Liver (tissue), 9 donors: ENCODE measurements around the gene IGF2BP1. TPM values are rescaled to one million over a fixed set of nuclear protein-coding genes. Genes with fewer than 3 reads are reported as not detected.
"Not testable (repeated sequence)": the region's sequence is repeated elsewhere in the genome, so short reads cannot be mapped to it uniquely, and the experiment has no call there.

Experiments
- DNase-seq: peaks from one replicate; pipeline ENCODE4 v3.0.0-alpha.2; 2017; ENCODE audit warnings: low spot score
- H3K27ac ChIP-seq, 2 donors: one replicate each; pipeline ENCODE4 v1.7.0; 2013; ENCODE audit warnings: inconsistent platforms in 2 of 2, low read length in 2 of 2, control low read depth in 1 of 2, low read depth in 1 of 2, mild to moderate bottlenecking in 1 of 2
- H3K27me3 ChIP-seq, 4 donors: one replicate each; pipeline versions ENCODE4 v1.6.1 to v1.7.0; 2013; ENCODE audit warnings: low read length in 3 of 4, inconsistent platforms in 1 of 4, mild to moderate bottlenecking in 1 of 4, moderate library complexity in 1 of 4; ENCODE audit not compliant: control insufficient read depth in 4 of 4, insufficient read depth in 4 of 4
- H3K36me3 ChIP-seq, 4 donors: one replicate each; pipeline versions ENCODE4 v1.6.1 to v1.7.0; 2013; ENCODE audit warnings: low read length in 3 of 4, mild to moderate bottlenecking in 3 of 4, low read depth in 1 of 4, moderate library complexity in 1 of 4; ENCODE audit not compliant: control insufficient read depth in 4 of 4, insufficient read depth in 3 of 4
- H3K4me1 ChIP-seq, 4 donors: one replicate each; pipeline versions ENCODE4 v1.6.1 to v1.7.0; 2013; ENCODE audit warnings: low read length in 3 of 4, mild to moderate bottlenecking in 3 of 4, moderate library complexity in 1 of 4; ENCODE audit not compliant: control insufficient read depth in 4 of 4, insufficient read depth in 4 of 4
- H3K4me3 ChIP-seq, 3 donors: one replicate each; pipeline versions ENCODE4 v1.6.1 to v1.7.0; 2013; ENCODE audit warnings: low read length in 3 of 3, control low read depth in 1 of 3, low read depth in 1 of 3, mild to moderate bottlenecking in 1 of 3
- H3K9ac ChIP-seq, 2 donors: one replicate each; pipeline ENCODE4 v1.7.0; 2013; ENCODE audit warnings: low read length in 2 of 2, mild to moderate bottlenecking in 2 of 2, moderate library complexity in 2 of 2, control low read depth in 1 of 2, low read depth in 1 of 2
- H3K9me3 ChIP-seq, 4 donors: one replicate each; pipeline versions ENCODE4 v1.6.1 to v1.7.0; 2013; ENCODE audit warnings: low read length in 3 of 4; ENCODE audit not compliant: control insufficient read depth in 4 of 4
- ATF3 ChIP-seq: IDR thresholded peaks from 2 replicates; pipeline ENCODE4 v1.6.1; 2016; ENCODE audit warnings: antibody characterized with exemption
- CTCF ChIP-seq: fragments of 150-350 bp; IDR thresholded peaks from 2 replicates; pipeline ENCODE4 v1.5.1; 2017; ENCODE audit warnings: improper control_type of control experiment, low read depth, low read length; ENCODE audit not compliant: missing input control
- EGR1 ChIP-seq, 2 donors: IDR thresholded peaks; 2 replicates each; pipeline ENCODE4 v1.6.1; 2016 to 2018; ENCODE audit warnings: antibody characterized with exemption in 2 of 2, low read depth in 2 of 2
- FOXA1 ChIP-seq: IDR thresholded peaks from 2 replicates; pipeline ENCODE4 v1.6.1; 2016; ENCODE audit warnings: antibody characterized with exemption
- HNF4A ChIP-seq, 2 donors: conservative IDR thresholded peaks; 2 replicates each; pipeline ENCODE4 v1.6.1; 2016; ENCODE audit warnings: antibody characterized with exemption in 2 of 2, mild to moderate bottlenecking in 2 of 2
- HNF4G ChIP-seq: IDR thresholded peaks from 2 replicates; pipeline ENCODE4 v1.6.1; 2016; ENCODE audit warnings: antibody characterized with exemption
- JUND ChIP-seq, 2 donors: IDR thresholded peaks; 2 replicates each; pipeline ENCODE4 v1.6.1; 2016; ENCODE audit warnings: antibody characterized with exemption in 2 of 2
- NR2F2 ChIP-seq: IDR thresholded peaks from 2 replicates; pipeline ENCODE4 v1.6.1; 2016; ENCODE audit warnings: antibody characterized with exemption
- RAD21 ChIP-seq, 2 donors: IDR thresholded peaks; 2 replicates each; pipeline ENCODE4 v1.6.1; 2016; ENCODE audit warnings: antibody characterized with exemption in 2 of 2, mild to moderate bottlenecking in 2 of 2
- RXRA ChIP-seq, 2 donors: IDR thresholded peaks; 2 replicates each; pipeline ENCODE4 v1.6.1; 2017 to 2018; ENCODE audit warnings: antibody characterized with exemption in 2 of 2, mild to moderate bottlenecking in 1 of 2
- ZBTB33 ChIP-seq: IDR thresholded peaks from 2 replicates; pipeline ENCODE4 v1.6.1; 2016; ENCODE audit warnings: antibody characterized with exemption
- WGBS: extraction: QIAGEN DNeasy Blood & Tissue Kit; methylation state at CpG from one replicate; pipeline ENCODE4 v1.1.7; 2013; 5-methylcytosine and 5-hydroxymethylcytosine counted together
- polyA plus RNA-seq, 2 donors: library from polyadenylated mRNA; stranded (reverse) in 1 of 2; unstranded in 1 of 2; fragments of 200-250 nt in 1 of 2; fragments of >200 nt in 1 of 2; fragmentation: Nextera tagmentation in 1 of 2; extraction: Ambion mirVana in 1 of 2; gene quantifications; one replicate each; pipeline versions ENCODE4 v1.2.1 to v1.2.3, GENCODE V29; 2013 to 2015
- total RNA-seq, 2 donors: library from RNA; depleted of rRNA; stranded (reverse); fragments of >200 nt; gene quantifications; one replicate each; pipeline ENCODE4 v1.2.3, GENCODE V29; 2014
- TF ChIP-seq, protein P1 (sequence below): IDR thresholded peaks from 2 replicates; pipeline ENCODE4 v1.6.1; 2016; ENCODE audit warnings: antibody characterized with exemption
- donor health status: healthy.
- donor health status: healthy.
- donor health status: healthy.
- donor health status: healthy.
- donor health status: healthy.

The IGF2BP1 gene
- total and polyA plus RNA-seq, 4 donors, result 22.6 TPM; not detected in 3

DNA sequence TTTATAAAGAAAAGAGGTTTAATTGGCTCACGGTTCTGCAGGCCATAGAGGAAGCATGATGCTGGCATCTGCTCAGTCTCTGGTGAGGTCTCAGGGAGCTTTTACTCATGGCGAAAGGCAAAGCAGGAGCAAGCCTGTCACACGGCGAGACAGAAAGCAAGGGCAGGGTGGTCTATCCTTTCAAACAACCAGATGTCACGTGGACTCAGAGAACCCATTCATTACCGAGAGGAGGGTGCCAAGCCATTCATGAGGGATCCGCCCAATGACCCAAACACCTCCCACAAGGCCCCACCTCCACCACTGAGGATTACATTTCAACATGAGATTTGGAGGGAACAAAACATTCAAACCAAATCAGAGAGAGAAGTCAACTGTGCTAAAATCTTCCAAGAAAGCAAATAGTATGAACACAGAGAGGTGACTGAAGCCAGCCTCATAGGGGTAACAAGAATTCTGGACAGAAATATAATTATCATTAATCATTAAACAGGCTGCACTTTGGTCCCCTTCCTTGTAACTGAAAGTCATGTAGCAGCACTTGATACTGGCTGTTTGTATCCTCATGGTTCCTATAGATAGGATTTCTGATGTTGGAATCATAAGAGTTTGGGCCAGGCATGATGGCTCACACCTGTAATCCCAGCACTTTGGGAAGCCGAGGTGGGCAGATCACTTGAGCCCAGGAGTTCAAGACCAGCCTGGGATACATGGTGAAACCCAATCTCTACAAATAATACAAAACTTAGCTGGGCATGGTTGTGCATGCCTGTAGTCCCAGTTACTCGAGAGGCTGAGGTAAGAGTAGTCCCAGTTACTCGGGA, 82.9 kb downstream of the IGF2BP1 start (continued):
- TF ChIP-seq CTCF (no peak), RXRA (IDR thresholded peaks at IDR 0.05) (no peak), HNF4G (peak; percentile 22), ZBTB33 (no peak), JUND (IDR thresholded peaks at IDR 0.05) (no peak), RAD21 (IDR thresholded peaks at IDR 0.05) (no peak), FOXA1 (no peak)
- TF ChIP-seq, protein P1, sequence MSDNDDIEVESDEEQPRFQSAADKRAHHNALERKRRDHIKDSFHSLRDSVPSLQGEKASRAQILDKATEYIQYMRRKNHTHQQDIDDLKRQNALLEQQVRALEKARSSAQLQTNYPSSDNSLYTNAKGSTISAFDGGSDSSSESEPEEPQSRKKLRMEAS, result no peak

DNA sequence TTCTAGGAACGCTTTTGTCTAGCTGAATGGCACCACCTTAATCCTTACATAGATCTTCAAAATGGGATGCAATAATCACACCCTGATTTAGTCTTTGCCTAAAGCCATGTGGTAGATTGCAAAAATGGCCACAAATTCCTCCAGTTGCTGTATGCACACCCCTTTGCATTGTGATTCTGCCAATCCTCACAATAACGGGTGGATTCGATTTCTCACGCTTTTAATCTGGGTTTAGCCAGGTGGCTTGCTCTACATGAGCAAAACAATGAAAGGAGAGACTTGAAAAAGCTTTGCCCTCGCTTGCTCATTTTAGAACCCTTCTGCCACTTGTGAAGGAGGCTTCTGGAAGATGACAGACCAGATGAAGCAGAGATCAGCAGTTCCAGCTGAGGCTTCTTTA, 85.0 kb downstream of the IGF2BP1 start:
- no peak for DNase-seq
- Histone ChIP-seq H3K4me1 (peaks cover 0 to 16% (median 2%) of the 10 kb centered on the region in 4 donors), H3K36me3 (no peaks in the 10 kb centered on the region), H3K4me3 (no peak overlapping the region), H3K9ac (no peak overlapping the region), H3K27me3 (no peaks in the 10 kb centered on the region), H3K9me3 (no peaks in the 10 kb centered on the region), H3K27ac (no peak overlapping the region)
- 92% methylated on average over 5 of the region's 5 CpGs for WGBS
- TF ChIP-seq NR2F2 (no peak), RAD21 (IDR thresholded peaks at IDR 0.05) (no peak), EGR1 (IDR thresholded peaks at IDR 0.05; ENCODE audit: low read depth in 2 of 2) (no peak), ATF3 (no peak), RXRA (IDR thresholded peaks at IDR 0.05) (no peak), HNF4A (conservative IDR thresholded peaks at IDR 0.05) (no peak), HNF4G (no peak), FOXA1 (no peak)

- DNase-seq, H3K27me3 ChIP-seq, H3K4me3 ChIP-seq, H3K9me3 ChIP-seq, H3K9ac ChIP-seq, H3K36me3 ChIP-seq, H3K27ac ChIP-seq: not testable (repeated sequence)
- H3K4me1 ChIP-seq, result peaks cover 0 to 14% (median 2%) of the 10 kb centered on the region in 4 donors
- WGBS, result 83% methylated on average over 2 of the region's 2 CpGs
Measured at GRCh38 chr17:49085046-49085445, 87.9 kb downstream of the IGF2BP1 start.
